Neural cell (in vitro differentiated cells): ENCODE measurements around the gene GOLGA6A. TPM values are rescaled to one million over a fixed set of nuclear protein-coding genes. Genes with fewer than 3 reads are reported as not detected.

Experiments
- H2AFZ ChIP-seq: fragments of 200-600, 300-800 bp; sonication (generic), shearing (Covaris generic); 2 replicates; pipeline ENCODE4 v1.6.0; 2014; ENCODE audit warnings: low read depth, mild to moderate bottlenecking, antibody characterized with exemption, low read length, moderate library complexity
- H3F3A ChIP-seq: fragments of 200-600 bp; shearing (Covaris generic); 2 replicates; pipeline ENCODE4 v1.6.1; 2016; ENCODE audit warnings: mild to moderate bottlenecking, moderate library complexity, mixed read lengths, antibody characterized with exemption, low read length; ENCODE audit not compliant: insufficient read depth, poor library complexity, severe bottlenecking
- H3K27ac ChIP-seq: fragments of 200-600, 300-800 bp; sonication (generic), shearing (Covaris generic); 2 replicates; pipeline ENCODE4 v1.5.1; 2014; ENCODE audit warnings: mild to moderate bottlenecking, low read length, moderate library complexity
- H3K27me3 ChIP-seq: fragments of 300-800, 200-600 bp; sonication (generic), shearing (Covaris generic); 2 replicates; pipeline ENCODE4 v1.6.0; 2014; ENCODE audit warnings: mild to moderate bottlenecking, low read depth, low read length, moderate library complexity; ENCODE audit not compliant: insufficient read depth
- H3K36me3 ChIP-seq: fragments of 300-800, 200-600 bp; sonication (generic), shearing (Covaris generic); 2 replicates; pipeline ENCODE4 v1.5.1; 2014; ENCODE audit warnings: mild to moderate bottlenecking, antibody characterized with exemption, low read length, moderate library complexity; ENCODE audit not compliant: insufficient read depth
- H3K4me2 ChIP-seq: fragments of 300-800, 200-600 bp; sonication (generic), shearing (Covaris generic); 2 replicates; pipeline ENCODE4 v1.6.0; 2014; ENCODE audit warnings: mild to moderate bottlenecking, low read length
- H3K4me3 ChIP-seq: fragments of 300-800, 200-600 bp; sonication (generic), shearing (Covaris generic); 2 replicates; pipeline ENCODE4 v1.5.1; 2014; ENCODE audit warnings: mild to moderate bottlenecking, low read length, moderate library complexity
- H3K79me2 ChIP-seq: fragments of 200-600 bp; shearing (Covaris generic); replicated peaks from 2 replicates; pipeline ENCODE4 v1.6.0; 2014; ENCODE audit warnings: mild to moderate bottlenecking, low read length, moderate library complexity; ENCODE audit not compliant: insufficient read depth
- H3K9ac ChIP-seq: fragments of 300-800, 200-600 bp; sonication (generic), shearing (Covaris generic); 2 replicates; pipeline ENCODE4 v1.6.1; 2016; ENCODE audit warnings: mild to moderate bottlenecking, low read length, mixed read lengths
- H3K9me2 ChIP-seq: fragments of 200-600 bp; shearing (Covaris generic); 2 replicates; pipeline ENCODE4 v1.6.1; 2016; ENCODE audit warnings: mild to moderate bottlenecking, low read length, mixed read lengths; ENCODE audit not compliant: insufficient read depth
- H3K9me3 ChIP-seq: fragments of 200-600, 300-800 bp; sonication (generic), shearing (Covaris generic); 2 replicates; pipeline ENCODE4 v1.6.1; 2016; ENCODE audit warnings: mild to moderate bottlenecking, mixed run types, low read length, moderate library complexity, mixed read lengths
- H4K20me1 ChIP-seq: fragments of 200-600 bp; shearing (Covaris generic); 2 replicates; pipeline ENCODE4 v1.6.1; 2016; ENCODE audit warnings: mild to moderate bottlenecking, mixed run types; ENCODE audit not compliant: insufficient read depth
- CTCF ChIP-seq: fragments of 450-650 bp; IDR thresholded peaks from 2 replicates; pipeline ENCODE4 v1.5.1; 2014; ENCODE audit warnings: antibody characterized with exemption, mild to moderate bottlenecking, moderate library complexity; ENCODE audit not compliant: poor library complexity, severe bottlenecking
- EP300 ChIP-seq: fragments of 450-650 bp; conservative IDR thresholded peaks from 2 replicates; pipeline ENCODE4 v1.6.1; 2014; ENCODE audit warnings: antibody characterized with exemption, mild to moderate bottlenecking, moderate library complexity; ENCODE audit not compliant: poor library complexity, severe bottlenecking
- EZH2 ChIP-seq: fragments of 200-600, 300-800 bp; shearing (Covaris generic), sonication (generic); IDR thresholded peaks from 2 replicates; pipeline ENCODE4 v1.6.1; 2014; ENCODE audit warnings: antibody characterized with exemption, low read length, borderline replicate concordance, mild to moderate bottlenecking; ENCODE audit not compliant: insufficient read depth, poor library complexity, severe bottlenecking
- MXI1 ChIP-seq: fragments of 450-650 bp; conservative IDR thresholded peaks from 2 replicates; pipeline ENCODE4 v1.6.1; 2014; ENCODE audit warnings: antibody characterized with exemption, mild to moderate bottlenecking; ENCODE audit not compliant: poor library complexity, severe bottlenecking
- POLR2AphosphoS5 ChIP-seq: IDR thresholded peaks from 2 replicates; pipeline ENCODE4 v1.6.1; 2012
- RAD21 ChIP-seq: fragments of 450-650 bp; conservative IDR thresholded peaks from 2 replicates; pipeline ENCODE4 v1.6.1; 2014; ENCODE audit warnings: antibody characterized with exemption, mild to moderate bottlenecking, moderate library complexity
- REST ChIP-seq: IDR thresholded peaks from 2 replicates; pipeline ENCODE4 v1.6.1; 2012; ENCODE audit warnings: borderline replicate concordance
- SMC3 ChIP-seq: fragments of 450-650 bp; conservative IDR thresholded peaks from 2 replicates; pipeline ENCODE4 v1.6.1; 2014; ENCODE audit warnings: antibody characterized with exemption, mild to moderate bottlenecking, moderate library complexity; ENCODE audit not compliant: poor library complexity
- TAF1 ChIP-seq: IDR thresholded peaks from 2 replicates; pipeline ENCODE4 v1.6.1; 2012; ENCODE audit warnings: low read depth
- polyA plus RNA-seq: library from polyadenylated mRNA; depleted of rRNA; stranded (reverse); fragments of >200 nt; gene quantifications from 2 replicates; pipeline ENCODE4 v1.2.3, GENCODE V29; 2014

The GOLGA6A gene
- polyA plus RNA-seq, 1 donor from 2014 or later = 0.50 TPM

- H3K4me2 ChIP-seq = peak overlapping the region; percentile 100
- H2AFZ ChIP-seq = no peak overlapping the region
- H3K27ac ChIP-seq = peak overlapping the region; percentile 100
- H3K36me3 ChIP-seq = peaks cover 11% of the 10 kb centered on the region
- H4K20me1 ChIP-seq = no peaks in the 10 kb centered on the region
- peaks cover 13% of the 10 kb centered on the region for H3F3A ChIP-seq
- TF ChIP-seq POLR2AphosphoS5 (peak; percentile 2), REST (no peak)
- H3K4me3 ChIP-seq = peak overlapping the region; percentile 95
- no peaks in the 10 kb centered on the region for H3K9me2 ChIP-seq
- H3K9ac ChIP-seq = peak overlapping the region; percentile 100
- no peaks in the 10 kb centered on the region for H3K27me3 ChIP-seq
- peaks cover 66% of the 10 kb centered on the region for H3K79me2 ChIP-seq
- H3K9me3 ChIP-seq = peaks cover 11% of the 10 kb centered on the region
Measured at GRCh38 chr15:74127954-74128784, 45.8 kb upstream of the GOLGA6A start.

GRCh38 chr15:74127255-74127953 is 45.1 kb upstream of the GOLGA6A start:
- Histone ChIP-seq H3K9ac (peak overlapping the region; percentile 100), H3F3A (peaks cover 13% of the 10 kb centered on the region), H4K20me1 (no peaks in the 10 kb centered on the region), H3K9me3 (peaks cover 4% of the 10 kb centered on the region), H3K9me2 (no peaks in the 10 kb centered on the region), H3K79me2 (peaks cover 58% of the 10 kb centered on the region), H3K4me2 (peak overlapping the region; percentile 100), H3K27ac (peak overlapping the region; percentile 100), H3K4me3 (peak overlapping the region; percentile 95), H2AFZ (no peak overlapping the region), H3K27me3 (no peaks in the 10 kb centered on the region), H3K36me3 (peaks cover 3% of the 10 kb centered on the region)
- TF ChIP-seq RAD21 (peak; percentile 100), MXI1 (no peak), TAF1 (peak; percentile 72), POLR2AphosphoS5 (peak; percentile 93), SMC3 (peak; percentile 100), EZH2 (no peak), CTCF (peak; percentile 99), REST (peak; percentile 14), EP300 (peak; percentile 65)
